ENCODE data around the gene ZC3H14. TPM values are rescaled to one million over a fixed set of nuclear protein-coding genes. Genes with fewer than 3 reads are reported as not detected.

ZC3H14 gene
- total and polyA plus RNA-seq, 9 of the 15 experiments (the other 6 are each of a cell fraction or from before 2014, with no cell fraction given) = 21.1 to 109 (median 45.3) TPM

GRCh38 chr14:88565427-88565826 lies 2.6 kb downstream of the ZC3H14 start:
- no peak for TF ChIP-seq ZBTB7A (IDR thresholded peaks at IDR 0.05; ENCODE audit: borderline replicate concordance, control insufficient read depth, low read depth, low read length)
- no peak for TF ChIP-seq MYNN (IDR thresholded peaks at IDR 0.05)
- no peak for TF ChIP-seq MYNN (CRISPR knock-in tag; IDR thresholded peaks at IDR 0.05)
- no peak for TF ChIP-seq RFX1 (IDR thresholded peaks at IDR 0.05)
- no peak for TF ChIP-seq ILF3 (IDR thresholded peaks at IDR 0.05; ENCODE audit: borderline replicate concordance)
- in situ Hi-C loops (cut with MboI) = loop anchor here (25.0 kb wide), 1 partner anchor 578 kb away; the partner anchor contains the start of gene GALC
- H3K4me3 ChIP-seq = no peak overlapping the region
- H3K27ac ChIP-seq (ENCODE audit: extremely low read depth, low read depth, low read length) = no peak overlapping the region
- H3K9me1 ChIP-seq (ENCODE audit: control insufficient read depth, insufficient read depth, low read length) = no peaks in the 10 kb centered on the region
- FAIRE-seq (no peak), ATAC-seq (no peak), DNase-seq (ENCODE audit: extremely low read depth in 1 of 4, low spot score in 3 of 4) (no peak)
- POLR2A ChIA-PET = interaction anchor here (0.9 kb wide), 1 partner anchor 13 kb away, joined by 3 read pairs; no protein-coding TSS in a partner anchor
- H2AFZ ChIP-seq (ENCODE audit: low read depth, low read length) = no peak overlapping the region
- no TSS peak for BruUV-seq (replicated peaks)
- intact Hi-C loops (cut with micrococcal nuclease) = no loop called here
- CTCF ChIA-PET (ENCODE audit: low intra/inter-chr PET ratio) = no interaction called here
- peaks cover 0 to 6% of the 10 kb centered on the region in 2 experiments; a peak in 4 of 5 replicates for H3K4me1 ChIP-seq (replicated peaks in 1 of 2; ENCODE audit: control insufficient read depth in 2 of 2, insufficient read depth in 2 of 2, low read length in 2 of 2)
- 92% methylated on average over 4 of the region's 5 CpGs for WGBS (ENCODE audit: insufficient coverage, low coverage, missing lambda C conversion rate)
- no peak overlapping the region for H3K4me2 ChIP-seq (ENCODE audit: insufficient read depth, low read length)
- no peaks in the 10 kb centered on the region for H3K9me3 ChIP-seq (replicated peaks; ENCODE audit: control insufficient read depth, insufficient read depth, low read depth, low read length)
- no peaks in the 10 kb centered on the region for H4K20me1 ChIP-seq (replicated peaks; ENCODE audit: control insufficient read depth, insufficient read depth, low read length)
- no peaks in the 10 kb centered on the region for H3K27me3 ChIP-seq (ENCODE audit: control insufficient read depth in 2 of 2, insufficient read depth in 2 of 2, low read length in 2 of 2)
- H3K79me2 ChIP-seq (ENCODE audit: control insufficient read depth, insufficient read depth, low read length) = peaks cover 25% of the 10 kb centered on the region
- H3K9ac ChIP-seq (ENCODE audit: insufficient read depth in 1 of 2, low read depth in 2 of 2, low read length in 2 of 2) = no peak overlapping the region
- peaks cover 46% of the 10 kb centered on the region for H3K36me3 ChIP-seq (ENCODE audit: control insufficient read depth, insufficient read depth, low read length)

DNA sequence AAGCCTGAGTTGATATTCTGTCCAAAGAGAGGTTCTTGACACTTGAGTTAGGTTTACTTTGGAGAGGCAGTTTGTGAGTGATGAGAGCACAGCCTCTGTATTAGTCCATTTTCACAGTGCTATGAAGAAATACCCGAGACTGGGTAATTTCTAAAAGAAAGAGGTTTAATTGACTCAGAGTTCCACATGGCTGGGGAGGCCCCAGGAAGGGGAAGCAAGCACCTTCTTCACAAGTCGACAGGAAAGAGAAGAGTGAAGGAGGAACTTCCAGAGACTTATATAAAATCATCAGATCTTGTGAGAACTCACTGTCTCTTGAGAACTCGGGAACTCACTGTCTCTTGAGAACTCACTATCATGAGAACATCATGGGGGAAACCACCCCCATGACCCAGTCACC lies 5.4 kb downstream of the ZC3H14 start:
- in situ Hi-C loops (cut with MboI) (loop anchor here (25.0 kb wide), 1 partner anchor 581 kb away; the partner anchor contains the start of gene GALC), intact Hi-C loops (cut with micrococcal nuclease) (no loop called here)
- Histone ChIP-seq H3K4me2 (ENCODE audit: insufficient read depth, low read length) (no peak overlapping the region), H3K79me2 (ENCODE audit: control insufficient read depth, insufficient read depth, low read length) (peaks cover 22% of the 10 kb centered on the region), H4K20me1 (replicated peaks; ENCODE audit: control insufficient read depth, insufficient read depth, low read length) (no peaks in the 10 kb centered on the region), H3K9me1 (ENCODE audit: control insufficient read depth, insufficient read depth, low read length) (no peaks in the 10 kb centered on the region), H3K27ac (ENCODE audit: extremely low read depth, low read depth, low read length) (no peak overlapping the region), H3K4me3 (no peak overlapping the region), H3K36me3 (ENCODE audit: control insufficient read depth, insufficient read depth, low read length) (peaks cover 64% of the 10 kb centered on the region), H3K27me3 (ENCODE audit: control insufficient read depth in 2 of 2, insufficient read depth in 2 of 2, low read length in 2 of 2) (no peaks in the 10 kb centered on the region), H3K9me3 (replicated peaks; ENCODE audit: control insufficient read depth, insufficient read depth, low read depth, low read length) (no peaks in the 10 kb centered on the region), H3K4me1 (replicated peaks in 1 of 2; ENCODE audit: control insufficient read depth in 2 of 2, insufficient read depth in 2 of 2, low read length in 2 of 2) (no peaks in the 10 kb centered on the region; a peak in 1 of 5 replicates), H2AFZ (ENCODE audit: low read depth, low read length) (no peak overlapping the region), H3K9ac (ENCODE audit: insufficient read depth in 1 of 2, low read depth in 2 of 2, low read length in 2 of 2) (no peak overlapping the region)
- DNase-seq (ENCODE audit: extremely low read depth in 1 of 4, low spot score in 3 of 4) (no peak), ATAC-seq (no peak), FAIRE-seq (no peak)
- ChIA-PET CTCF (ENCODE audit: low intra/inter-chr PET ratio) (interaction anchor here (0.7 kb wide), 1 partner anchor 201 kb away, joined by 3 read pairs; no protein-coding TSS in a partner anchor), POLR2A (no interaction called here)
- BruUV-seq (replicated peaks) = no TSS peak
- 92% methylated on average over 2 of the region's 3 CpGs for WGBS (ENCODE audit: insufficient coverage, low coverage, missing lambda C conversion rate)
- TF ChIP-seq FOSL1 (tag; conservative IDR thresholded peaks at IDR 0.05) (no peak), SAFB2 (IDR thresholded peaks at IDR 0.05; ENCODE audit: borderline replicate concordance, low read depth, low read length, severe bottlenecking) (no peak), CREB3 (tag; conservative IDR thresholded peaks at IDR 0.05; ENCODE audit: low read depth) (no peak), ZNF217 (CRISPR knock-in tag; IDR thresholded peaks at IDR 0.05) (no peak), TRIM25 (IDR thresholded peaks at IDR 0.05; ENCODE audit: borderline replicate concordance) (no peak), ZSCAN32 (CRISPR knock-in tag; IDR thresholded peaks at IDR 0.05) (no peak), ZBTB12 (CRISPR knock-in tag; IDR thresholded peaks at IDR 0.05) (no peak), SNRNP70 (optimal IDR thresholded peaks at IDR 0.05; ENCODE audit: low read depth, low read length) (no peak)

Measured in K562 (cell line).